SK-N-SH (cell line): ENCODE data around the gene RTCA.

Source experiments
- POLR2AphosphoS5 ChIP-seq: IDR thresholded peaks from 2 replicates; pipeline ENCODE4 v1.6.1; 2012; ENCODE audit warnings: low read depth, low read length
- RAD21 ChIP-seq: IDR thresholded peaks from 2 replicates; pipeline ENCODE4 v1.6.1; 2012; ENCODE audit warnings: mild to moderate bottlenecking, low read length
- RFX5 ChIP-seq: IDR thresholded peaks from 2 replicates; pipeline ENCODE4 v1.6.1; 2012; ENCODE audit warnings: mild to moderate bottlenecking, improper control_type of control experiment, low read length
- SMC3 ChIP-seq: IDR thresholded peaks from 2 replicates; pipeline ENCODE4 v1.6.1; 2012; ENCODE audit warnings: low read depth, low read length, improper control_type of control experiment
- TF ChIP-seq, protein P1 (sequence below): fragments of 200-600 bp; sonication (generic); IDR thresholded peaks from 2 replicates; pipeline ENCODE4 v1.6.1; 2017; ENCODE audit warnings: antibody characterized with exemption, mild to moderate bottlenecking, moderate library complexity

DNA sequence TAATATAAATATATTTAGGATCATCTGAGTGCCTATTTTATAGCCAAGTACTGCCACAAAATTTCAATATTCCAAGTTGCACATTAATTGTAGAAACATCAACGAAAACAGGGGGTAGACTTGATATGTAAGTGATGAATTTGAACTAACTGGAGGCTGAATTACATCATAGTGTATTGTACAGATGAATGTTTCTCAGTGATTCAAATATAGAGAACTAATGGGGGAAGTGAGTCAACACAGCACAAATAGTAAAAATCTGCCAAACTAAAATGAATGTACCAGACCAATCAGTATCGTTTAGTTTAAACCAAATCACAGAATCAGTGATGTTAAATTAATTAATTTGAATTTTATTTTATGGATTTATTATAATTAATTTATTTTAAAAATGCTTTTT is 42.8 kb downstream of the RTCA start:
- TF ChIP-seq RFX5 (no peak), SMC3 (no peak), RAD21 (no peak), POLR2AphosphoS5 (no peak)
- TF ChIP-seq, protein P1, sequence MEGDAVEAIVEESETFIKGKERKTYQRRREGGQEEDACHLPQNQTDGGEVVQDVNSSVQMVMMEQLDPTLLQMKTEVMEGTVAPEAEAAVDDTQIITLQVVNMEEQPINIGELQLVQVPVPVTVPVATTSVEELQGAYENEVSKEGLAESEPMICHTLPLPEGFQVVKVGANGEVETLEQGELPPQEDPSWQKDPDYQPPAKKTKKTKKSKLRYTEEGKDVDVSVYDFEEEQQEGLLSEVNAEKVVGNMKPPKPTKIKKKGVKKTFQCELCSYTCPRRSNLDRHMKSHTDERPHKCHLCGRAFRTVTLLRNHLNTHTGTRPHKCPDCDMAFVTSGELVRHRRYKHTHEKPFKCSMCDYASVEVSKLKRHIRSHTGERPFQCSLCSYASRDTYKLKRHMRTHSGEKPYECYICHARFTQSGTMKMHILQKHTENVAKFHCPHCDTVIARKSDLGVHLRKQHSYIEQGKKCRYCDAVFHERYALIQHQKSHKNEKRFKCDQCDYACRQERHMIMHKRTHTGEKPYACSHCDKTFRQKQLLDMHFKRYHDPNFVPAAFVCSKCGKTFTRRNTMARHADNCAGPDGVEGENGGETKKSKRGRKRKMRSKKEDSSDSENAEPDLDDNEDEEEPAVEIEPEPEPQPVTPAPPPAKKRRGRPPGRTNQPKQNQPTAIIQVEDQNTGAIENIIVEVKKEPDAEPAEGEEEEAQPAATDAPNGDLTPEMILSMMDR = no peak
